Measurements from ENCODE around the gene CCDC195. TPM values are rescaled to one million over a fixed set of nuclear protein-coding genes. Genes with fewer than 3 reads are reported as not detected.

Gene CCDC195
- total and polyA plus RNA-seq, 4 experiments from 2014 or later = not detected

- CTCF ChIA-PET (ENCODE audit: partially characterized antibody) = no interaction called here
- no peak overlapping the region for H3K4me3 ChIP-seq (ENCODE audit: low read length in 2 of 2)
- POLR2A ChIA-PET (ENCODE audit: partially characterized antibody) = no interaction called here
- no peak for DNase-seq
- Mint-ChIP-seq H3K27ac (peak overlapping the region in 1 of 7 donors; percentile 17), H3K4me3 (no peak overlapping the region), H3K9me3 (peaks cover 3 to 16% (median 10%) of the 10 kb centered on the region in 8 donors), H3K4me1 (no peaks in the 10 kb centered on the region), H3K36me3 (no peaks in the 10 kb centered on the region), H3K27me3 (peaks cover 6 to 7% of the 10 kb centered on the region in 2 donors)
- no peak overlapping the region for H3K27ac ChIP-seq (ENCODE audit: low read depth, low read length)
- no peaks in the 10 kb centered on the region for H3K4me1 ChIP-seq (ENCODE audit: insufficient read depth, low read length)
- intact Hi-C loops (cut with micrococcal nuclease) = no loop called here
- no peaks in the 10 kb centered on the region for H3K36me3 ChIP-seq (ENCODE audit: insufficient read depth, low read length)
- no peaks in the 10 kb centered on the region for H3K9me3 ChIP-seq (ENCODE audit: control insufficient read depth in 1 of 2, low read length in 2 of 2)
- no peaks in the 10 kb centered on the region for H3K27me3 ChIP-seq (ENCODE audit: insufficient read depth, low read length)
Observed at GRCh38 chr2:224722770-224723169, 6.6 kb upstream of the CCDC195 start.

GRCh38 chr2:224722250-224722649 lies 6.1 kb upstream of the CCDC195 start:
- H3K9me3 Mint-ChIP-seq = peaks cover 3 to 11% (median 5%) of the 10 kb centered on the region in 8 donors
- DNase-seq = no peak
- Histone ChIP-seq H3K36me3 (ENCODE audit: insufficient read depth, low read length) (no peaks in the 10 kb centered on the region), H3K4me3 (ENCODE audit: low read length in 2 of 2) (no peak overlapping the region), H3K9me3 (ENCODE audit: control insufficient read depth in 1 of 2, low read length in 2 of 2) (no peaks in the 10 kb centered on the region), H3K27ac (ENCODE audit: low read depth, low read length) (no peak overlapping the region), H3K4me1 (ENCODE audit: insufficient read depth, low read length) (no peaks in the 10 kb centered on the region), H3K27me3 (ENCODE audit: insufficient read depth, low read length) (no peaks in the 10 kb centered on the region)
- H3K4me1 Mint-ChIP-seq = no peaks in the 10 kb centered on the region
- POLR2A ChIA-PET (ENCODE audit: partially characterized antibody) = no interaction called here
- H3K4me3 Mint-ChIP-seq = no peak overlapping the region
- H3K27me3 Mint-ChIP-seq = peaks cover 6 to 7% of the 10 kb centered on the region in 2 donors
- CTCF ChIA-PET (ENCODE audit: partially characterized antibody) = no interaction called here
- no peaks in the 10 kb centered on the region for H3K36me3 Mint-ChIP-seq
- no peak overlapping the region for H3K27ac Mint-ChIP-seq
- intact Hi-C loops (cut with micrococcal nuclease) = no loop called here

- H3K9me3 ChIP-seq (ENCODE audit: control insufficient read depth in 1 of 2, low read length in 2 of 2) = no peaks in the 10 kb centered on the region
- peaks cover 3 to 8% of the 10 kb centered on the region in 2 donors for H3K27me3 Mint-ChIP-seq
- CTCF ChIA-PET (ENCODE audit: partially characterized antibody) = no interaction called here
- no peaks in the 10 kb centered on the region for H3K36me3 ChIP-seq (ENCODE audit: insufficient read depth, low read length)
- H3K36me3 Mint-ChIP-seq = no peaks in the 10 kb centered on the region
- POLR2A ChIA-PET (ENCODE audit: partially characterized antibody) = no interaction called here
- no peak overlapping the region for H3K4me3 Mint-ChIP-seq
- H3K4me1 Mint-ChIP-seq = no peaks in the 10 kb centered on the region
- peaks cover 0 to 16% (median 8%) of the 10 kb centered on the region in 8 donors for H3K9me3 Mint-ChIP-seq
- no peak overlapping the region for H3K27ac Mint-ChIP-seq
- H3K27ac ChIP-seq (ENCODE audit: low read depth, low read length) = no peak overlapping the region
- intact Hi-C loops (cut with micrococcal nuclease) = no loop called here
- no peak for DNase-seq
- no peak overlapping the region for H3K4me3 ChIP-seq (ENCODE audit: low read length in 2 of 2)
- no peaks in the 10 kb centered on the region for H3K27me3 ChIP-seq (ENCODE audit: insufficient read depth, low read length)
- no peaks in the 10 kb centered on the region for H3K4me1 ChIP-seq (ENCODE audit: insufficient read depth, low read length)
Observed at GRCh38 chr2:224716921-224717320, 756 bp upstream of the CCDC195 start.

GRCh38 chr2:224711859-224712665 lies 4.1 kb downstream of the CCDC195 start:
- ChIA-PET CTCF (ENCODE audit: partially characterized antibody) (no interaction called here), POLR2A (ENCODE audit: partially characterized antibody) (no interaction called here)
- Mint-ChIP-seq H3K4me3 (no peak overlapping the region), H3K9me3 (peaks cover 0 to 16% (median 8%) of the 10 kb centered on the region in 8 donors), H3K36me3 (no peaks in the 10 kb centered on the region), H3K27ac (no peak overlapping the region), H3K27me3 (peaks cover 9% of the 10 kb centered on the region in 2 donors), H3K4me1 (no peaks in the 10 kb centered on the region)
- Histone ChIP-seq H3K4me3 (ENCODE audit: low read length in 2 of 2) (no peak overlapping the region), H3K27me3 (ENCODE audit: insufficient read depth, low read length) (no peaks in the 10 kb centered on the region), H3K4me1 (ENCODE audit: insufficient read depth, low read length) (no peaks in the 10 kb centered on the region), H3K36me3 (ENCODE audit: insufficient read depth, low read length) (no peaks in the 10 kb centered on the region), H3K9me3 (ENCODE audit: control insufficient read depth in 1 of 2, low read length in 2 of 2) (no peaks in the 10 kb centered on the region), H3K27ac (ENCODE audit: low read depth, low read length) (no peak overlapping the region)
- DNase-seq = no peak
- intact Hi-C loops (cut with micrococcal nuclease) = no loop called here

- Mint-ChIP-seq H3K4me3 (no peak overlapping the region), H3K4me1 (no peaks in the 10 kb centered on the region), H3K27me3 (peaks cover 9% of the 10 kb centered on the region in 2 donors), H3K36me3 (no peaks in the 10 kb centered on the region), H3K9me3 (peaks cover 0 to 16% (median 8%) of the 10 kb centered on the region in 8 donors), H3K27ac (no peak overlapping the region)
- no peaks in the 10 kb centered on the region for H3K9me3 ChIP-seq (ENCODE audit: control insufficient read depth in 1 of 2, low read length in 2 of 2)
- ChIA-PET CTCF (ENCODE audit: partially characterized antibody) (no interaction called here), POLR2A (ENCODE audit: partially characterized antibody) (no interaction called here)
- no peaks in the 10 kb centered on the region for H3K27me3 ChIP-seq (ENCODE audit: insufficient read depth, low read length)
- no peak overlapping the region for H3K27ac ChIP-seq (ENCODE audit: low read depth, low read length)
- no peaks in the 10 kb centered on the region for H3K4me1 ChIP-seq (ENCODE audit: insufficient read depth, low read length)
- DNase-seq = no peak
- intact Hi-C loops (cut with micrococcal nuclease) = no loop called here
- no peak overlapping the region for H3K4me3 ChIP-seq (ENCODE audit: low read length in 2 of 2)
- no peaks in the 10 kb centered on the region for H3K36me3 ChIP-seq (ENCODE audit: insufficient read depth, low read length)
Observed at GRCh38 chr2:224711381-224711780, 4.8 kb downstream of the CCDC195 start.

GRCh38 chr2:224709301-224709700 lies 6.9 kb downstream of the CCDC195 start:
- Mint-ChIP-seq H3K9me3 (peaks cover 0 to 11% (median 6%) of the 10 kb centered on the region in 8 donors), H3K36me3 (no peaks in the 10 kb centered on the region), H3K4me3 (no peak overlapping the region), H3K27ac (no peak overlapping the region), H3K27me3 (peaks cover 8 to 9% of the 10 kb centered on the region in 2 donors), H3K4me1 (no peaks in the 10 kb centered on the region)
- CTCF ChIA-PET (ENCODE audit: partially characterized antibody) = no interaction called here
- POLR2A ChIA-PET (ENCODE audit: partially characterized antibody) = no interaction called here
- no peak for DNase-seq
- no peaks in the 10 kb centered on the region for H3K36me3 ChIP-seq (ENCODE audit: insufficient read depth, low read length)
- no peak overlapping the region for H3K27ac ChIP-seq (ENCODE audit: low read depth, low read length)
- no peaks in the 10 kb centered on the region for H3K9me3 ChIP-seq (ENCODE audit: control insufficient read depth in 1 of 2, low read length in 2 of 2)
- intact Hi-C loops (cut with micrococcal nuclease) = no loop called here
- H3K27me3 ChIP-seq (ENCODE audit: insufficient read depth, low read length) = no peaks in the 10 kb centered on the region
- no peaks in the 10 kb centered on the region for H3K4me1 ChIP-seq (ENCODE audit: insufficient read depth, low read length)
- no peak overlapping the region for H3K4me3 ChIP-seq (ENCODE audit: low read length in 2 of 2)

GRCh38 chr2:224694502-224694901 lies 21.7 kb downstream of the CCDC195 start:
- H3K4me1 ChIP-seq (ENCODE audit: insufficient read depth, low read length) = no peaks in the 10 kb centered on the region

More at GRCh38 chr2:224694502-224694901, 21.7 kb downstream of the CCDC195 start:
- H3K36me3 Mint-ChIP-seq = no peaks in the 10 kb centered on the region
- Histone ChIP-seq H3K4me3 (ENCODE audit: low read length in 2 of 2) (no peak overlapping the region), H3K27me3 (ENCODE audit: insufficient read depth, low read length) (no peaks in the 10 kb centered on the region), H3K36me3 (ENCODE audit: insufficient read depth, low read length) (no peaks in the 10 kb centered on the region), H3K27ac (ENCODE audit: low read depth, low read length) (no peak overlapping the region), H3K9me3 (ENCODE audit: control insufficient read depth in 1 of 2, low read length in 2 of 2) (no peaks in the 10 kb centered on the region)
- H3K27me3 Mint-ChIP-seq = peaks cover 0 to 3% of the 10 kb centered on the region in 2 donors
- H3K4me3 Mint-ChIP-seq = no peak overlapping the region
- no peak overlapping the region for H3K27ac Mint-ChIP-seq
- POLR2A ChIA-PET (ENCODE audit: partially characterized antibody) = no interaction called here
- no peaks in the 10 kb centered on the region for H3K9me3 Mint-ChIP-seq
- intact Hi-C loops (cut with micrococcal nuclease) = no loop called here
- CTCF ChIA-PET (ENCODE audit: partially characterized antibody) = no interaction called here
- DNase-seq = no peak
- H3K4me1 Mint-ChIP-seq = no peaks in the 10 kb centered on the region

Measured in CD4-positive, alpha-beta memory T cell (primary cell).